Esophagus mucosa (tissue), 1 donor: ENCODE data around the gene C11orf86. TPM values are rescaled to one million over a fixed set of nuclear protein-coding genes. Genes with fewer than 3 reads are reported as not detected.
"Not testable (repeated sequence)": the region's sequence is repeated elsewhere in the genome, so short reads cannot be mapped to it uniquely, and the experiment has no call there.

ENCODE experiments used
- ATAC-seq: fragments of 200-7000 bp; cut with Tn5 transposase; one replicate; pipeline ENCODE4 v1.9.1; 2020
- total RNA-seq: library from RNA; stranded (reverse); gene quantifications from one replicate; pipeline ENCODE4 v1.2.4, GENCODE V29; 2023
- donor health status: DM: yes; HTN: yes; CAD: no.

The C11orf86 gene, protein sequence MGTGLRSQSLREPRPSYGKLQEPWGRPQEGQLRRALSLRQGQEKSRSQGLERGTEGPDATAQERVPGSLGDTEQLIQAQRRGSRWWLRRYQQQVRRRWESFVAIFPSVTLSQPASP
- not detected for total RNA-seq

- no peak for ATAC-seq
Observed at GRCh38 chr11:66974724-66975404, at the start of gene C11orf86. C11orf86 (plus strand) TSS chr11:66975304; CDS start chr11:66975363, 59 bp downstream.

DNA sequence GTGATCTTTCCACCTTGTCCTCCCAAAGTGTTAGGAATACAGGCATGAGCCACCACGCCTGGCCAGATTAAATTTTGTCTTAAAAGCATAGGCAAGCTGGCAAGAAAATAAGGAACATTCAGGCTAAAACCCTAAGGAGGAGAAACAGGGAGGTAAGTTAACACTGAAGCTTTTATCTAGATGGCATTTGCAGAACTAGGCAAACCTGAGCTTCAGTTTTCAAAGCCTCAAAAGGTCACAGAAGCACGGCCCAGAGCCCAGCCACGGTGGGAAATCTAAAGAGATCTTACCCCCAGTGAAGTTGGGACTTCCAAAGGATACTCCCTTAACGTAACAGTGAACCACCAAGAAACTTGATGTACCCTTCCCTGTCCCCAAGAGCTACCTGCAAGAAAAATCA is 45.4 kb upstream of the C11orf86 start:
- no peak for ATAC-seq

GRCh38 chr11:66932543-66932942 is 42.6 kb upstream of the C11orf86 start:
- ATAC-seq = no peak

- ATAC-seq = no peak
Observed at GRCh38 chr11:66933531-66933930, 41.6 kb upstream of the C11orf86 start.

DNA sequence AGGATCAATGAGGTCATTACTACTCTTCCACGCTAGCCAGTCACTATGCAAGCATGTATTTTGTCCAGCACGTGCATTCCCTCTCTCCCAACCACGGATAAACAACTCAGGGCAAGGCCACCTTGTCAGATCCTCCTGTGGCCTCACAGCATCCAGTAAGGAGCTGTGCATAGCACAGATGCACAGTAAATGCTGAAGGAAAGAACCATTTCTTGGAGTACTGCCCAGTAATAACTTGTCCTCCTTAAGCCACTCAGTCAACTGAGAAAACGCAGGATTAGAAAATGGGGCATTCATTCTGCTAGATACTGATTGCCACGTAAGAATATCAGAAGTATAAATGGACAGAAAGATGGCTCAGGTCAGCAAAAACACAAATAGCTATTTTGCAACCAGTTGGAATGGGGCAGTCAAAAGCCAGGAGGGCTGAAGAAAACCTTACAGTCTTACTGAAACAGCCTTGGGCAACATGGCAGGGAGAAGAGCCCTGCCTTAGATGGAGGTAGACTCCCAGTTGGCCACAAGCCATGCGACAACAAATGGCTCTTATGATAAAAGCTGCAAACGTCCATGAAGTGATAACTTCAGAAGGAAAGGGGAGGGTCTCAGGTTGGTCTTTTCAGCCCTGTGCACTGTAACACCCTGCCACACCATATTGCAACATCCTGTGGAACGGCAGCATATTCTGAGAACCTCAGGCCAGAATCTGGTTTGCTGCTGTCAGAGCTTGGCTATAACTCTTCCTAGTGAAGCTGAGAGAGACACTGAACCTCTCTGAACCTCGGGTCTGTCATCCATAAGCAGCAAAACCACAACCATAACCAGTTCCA is 39.9 kb upstream of the C11orf86 start:
- ATAC-seq = peak; percentile 14

- ATAC-seq = peak; percentile 69
Observed at GRCh38 chr11:66936311-66936711, 38.8 kb upstream of the C11orf86 start.

DNA sequence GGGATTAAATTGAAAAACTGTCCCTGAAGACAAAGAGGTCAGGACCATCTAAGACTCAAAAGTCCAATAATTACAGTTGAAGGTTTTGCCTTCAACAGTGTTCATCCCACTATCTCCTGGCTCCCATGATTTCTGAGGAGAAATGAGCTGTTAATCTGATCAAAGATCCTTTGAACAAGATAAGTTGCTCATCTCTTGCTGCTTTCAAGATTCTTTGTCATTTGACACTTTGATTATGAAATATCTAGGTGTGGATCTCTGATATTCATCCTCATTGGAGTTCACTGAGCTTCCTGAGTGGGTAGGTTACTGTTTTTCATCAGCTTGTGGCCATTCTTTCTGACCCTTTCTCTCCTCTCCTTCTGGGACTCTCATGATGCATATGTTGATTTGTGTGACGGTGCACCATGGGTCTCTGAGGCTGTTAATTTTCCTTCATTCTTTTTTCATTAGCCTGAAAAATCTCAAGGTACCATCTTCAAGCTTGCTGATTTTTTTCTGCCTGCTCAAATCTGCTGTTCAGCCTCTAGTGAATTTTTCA is 37.8 kb upstream of the C11orf86 start:
- ATAC-seq = no peak

DNA sequence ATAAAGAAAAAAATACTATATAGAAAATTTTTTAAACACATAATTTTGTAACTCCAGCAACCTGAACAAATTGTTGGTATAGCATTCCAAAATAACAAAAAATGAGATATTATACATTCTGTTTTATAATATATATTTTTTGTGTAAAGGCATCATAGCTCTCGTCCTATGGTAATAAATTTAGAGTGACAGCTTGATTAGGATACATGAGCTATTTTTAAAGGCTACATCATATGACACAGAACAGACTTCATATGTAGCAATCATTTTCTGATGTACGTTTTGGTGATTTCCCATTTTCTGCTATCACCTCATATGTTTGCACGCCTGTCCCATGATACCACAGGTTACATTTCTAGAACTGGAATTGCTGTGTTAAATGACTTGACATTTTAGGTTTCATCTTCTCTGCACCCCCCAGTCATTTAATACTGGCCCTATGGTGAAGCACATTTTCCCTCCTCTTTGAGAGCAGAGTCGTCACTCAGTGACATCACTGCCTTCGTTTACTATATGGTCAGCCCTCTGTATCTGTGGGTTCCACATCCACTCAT is 36.4 kb upstream of the C11orf86 start:
- ATAC-seq = no peak

DNA sequence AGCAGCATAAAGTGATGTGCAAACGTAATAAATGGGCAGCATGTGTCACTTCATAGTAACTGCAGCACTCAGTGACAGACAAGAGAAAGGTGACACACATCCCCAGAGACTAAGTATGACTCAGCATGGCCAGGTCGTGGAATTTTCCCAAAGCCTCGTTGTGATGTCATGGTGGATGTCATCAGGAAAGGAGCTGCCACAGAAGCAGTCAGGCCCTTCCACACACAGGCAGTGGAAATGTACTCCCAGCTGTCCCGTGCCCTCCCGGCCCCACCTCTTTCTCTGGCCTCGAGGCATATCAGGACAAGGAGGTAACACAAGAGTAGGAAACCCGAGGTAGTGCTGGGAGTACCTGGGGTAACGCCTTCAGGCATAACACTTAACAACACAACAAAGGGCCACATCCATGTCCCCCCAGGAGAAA is 25.0 kb upstream of the C11orf86 start:
- ATAC-seq = peak; percentile 93

GRCh38 chr11:66951135-66951534 is 24.0 kb upstream of the C11orf86 start:
- no peak for ATAC-seq

DNA sequence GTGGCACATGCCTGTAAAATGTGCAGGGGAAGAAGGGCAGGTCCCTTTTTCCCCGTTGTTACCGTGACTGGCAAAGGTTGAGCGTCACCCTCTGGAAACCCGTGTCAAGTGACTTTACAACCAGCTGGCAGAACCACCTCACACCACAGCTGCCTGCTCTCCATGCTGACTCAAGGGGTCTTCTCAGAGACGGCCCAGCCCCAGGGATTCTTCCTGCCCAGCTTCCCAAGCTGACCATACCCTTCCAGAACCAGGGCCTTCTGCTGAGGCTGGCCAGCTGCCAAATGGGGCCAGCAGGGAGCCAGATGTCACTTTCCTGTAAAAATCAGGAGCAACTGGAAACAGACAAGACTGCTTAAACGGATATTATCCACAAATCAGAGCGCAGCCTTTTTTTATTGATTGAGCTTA is 23.2 kb upstream of the C11orf86 start:
- no peak for ATAC-seq

- ATAC-seq = no peak
Observed at GRCh38 chr11:66953081-66953833, 21.8 kb upstream of the C11orf86 start.

DNA sequence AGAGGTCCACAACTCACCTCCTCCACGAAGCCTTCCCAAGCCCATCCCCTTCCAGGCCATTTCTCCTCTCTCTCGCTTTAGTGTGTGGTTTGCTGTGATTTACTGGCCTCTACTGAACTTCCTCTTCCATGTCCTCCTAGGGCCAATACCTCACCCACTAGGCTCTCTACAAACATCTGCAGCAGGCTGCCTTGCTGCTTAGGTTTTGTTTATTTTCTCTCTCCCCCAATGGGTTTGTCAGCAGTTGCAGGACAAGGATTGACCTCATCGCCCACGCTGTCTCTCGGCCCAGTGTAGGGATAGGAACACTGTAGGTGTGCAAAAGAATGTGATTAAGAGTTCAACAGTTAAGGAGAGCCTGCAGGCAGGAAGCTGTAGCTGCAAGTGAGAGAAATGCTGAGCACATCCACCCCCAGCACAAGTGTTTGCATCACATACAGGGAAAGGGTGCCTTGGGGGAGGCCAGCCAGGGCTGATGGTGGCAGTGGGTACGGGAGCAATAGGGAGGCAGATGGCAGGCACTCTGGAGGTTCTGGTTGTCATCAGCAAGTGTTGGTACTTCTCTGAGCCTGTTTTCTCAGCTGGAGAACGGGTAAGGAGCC is 18.3 kb upstream of the C11orf86 start:
- ATAC-seq = no peak

DNA sequence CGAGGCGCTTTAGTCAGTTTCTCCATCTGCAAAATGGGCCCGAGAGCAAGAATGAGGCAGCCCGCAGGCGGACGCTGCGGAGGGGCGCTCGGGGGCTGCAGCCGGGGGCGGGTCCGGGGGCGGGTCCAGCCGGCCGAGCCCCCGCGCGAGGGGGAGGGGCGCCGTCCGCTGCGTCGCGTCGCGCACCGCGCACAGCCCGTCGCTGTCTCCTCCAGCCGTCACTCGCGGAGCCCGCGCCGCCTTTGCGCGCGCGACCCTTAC is 17.2 kb upstream of the C11orf86 start:
- ATAC-seq = peak; percentile 24

GRCh38 chr11:66958232-66958955 is 16.7 kb upstream of the C11orf86 start, which contains the start of gene PC:
PC (minus strand) TSS chr11:66958383; CDS start chr11:66872159, 86,224 bp downstream.
- ATAC-seq = peak; percentile 98

GRCh38 chr11:66958956-66959274 is 16.2 kb upstream of the C11orf86 start:
- ATAC-seq = no peak

- ATAC-seq = not testable (repeated sequence)
Observed at GRCh38 chr11:66961691-66962213, 13.4 kb upstream of the C11orf86 start.

- no peak for ATAC-seq
Observed at GRCh38 chr11:66962247-66962646, 12.9 kb upstream of the C11orf86 start.

DNA sequence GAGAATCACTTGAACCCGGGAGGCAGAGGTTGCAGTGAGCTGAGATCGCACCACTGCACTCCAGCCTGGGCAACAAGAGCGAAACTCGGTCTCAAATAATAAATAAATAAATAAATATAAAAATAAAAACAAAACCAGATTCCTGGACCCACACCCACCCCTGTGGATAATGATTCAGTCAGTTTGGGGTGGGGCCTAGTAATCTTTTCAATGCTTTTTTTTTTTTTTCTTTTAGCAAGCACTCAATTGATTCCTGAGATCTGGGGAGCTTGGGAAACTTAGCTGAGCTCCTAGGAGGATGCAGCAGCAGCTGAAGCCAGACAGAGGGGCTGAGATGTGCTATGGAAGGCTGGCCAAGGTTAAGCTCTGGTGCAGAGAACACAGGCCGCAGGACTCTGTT is 12.3 kb upstream of the C11orf86 start:
- ATAC-seq = no peak

GRCh38 chr11:66964495-66964894 is 10.6 kb upstream of the C11orf86 start:
- ATAC-seq = no peak

GRCh38 chr11:66966351-66966750 is 8.8 kb upstream of the C11orf86 start:
- ATAC-seq = no peak
